H1 (cell line): ENCODE results near the gene ITGB1BP1. TPM values are rescaled to one million over a fixed set of nuclear protein-coding genes. Genes with fewer than 3 reads are reported as not detected.

Source experiments
- CTCF ChIA-PET: fragments of 300-600 bp; sonication (Branson Sonifier 250); formaldehyde crosslinking; loops from one replicate; lab custom pipeline; 2021; ENCODE audit not compliant: partially characterized antibody; lab: Charles Lee
- POLR2A ChIA-PET: fragments of 300-600 bp; sonication (Branson Sonifier 250); formaldehyde crosslinking; loops from one replicate; lab custom pipeline; 2021; ENCODE audit warnings: inconsistent platforms; ENCODE audit not compliant: partially characterized antibody; lab: Charles Lee
- DNase-seq, 2 experiments: peaks; one replicate each; pipeline versions ENCODE4 v3.0.0 to v3.0.0-alpha.2; 2010 to 2022; ENCODE audit warnings: low spot score in 2 of 2, low read depth in 1 of 2, mixed read lengths in 1 of 2
- FAIRE-seq: peaks from 2 replicates; lab custom pipeline; 2011; peaks lifted over from hg19 to GRCh38; lab: Jason Lieb, UNC
- H2AFZ ChIP-seq: 2 replicates; pipeline ENCODE4 v1.8.1; 2012; ENCODE audit warnings: low read length, inconsistent platforms
- H2AK5ac ChIP-seq: 2 replicates; pipeline ENCODE4 v1.6.1; 2013; ENCODE audit warnings: low read depth, low read length
- H2BK120ac ChIP-seq: replicated peaks from 2 replicates; pipeline ENCODE3; 2013; ENCODE audit warnings: low read depth, low read length, inconsistent platforms
- H2BK12ac ChIP-seq: 2 replicates; pipeline ENCODE4 v1.6.1; 2013; ENCODE audit warnings: low read depth, low read length
- H2BK15ac ChIP-seq: 2 replicates; pipeline ENCODE4 v1.6.1; 2013; ENCODE audit warnings: low read length
- H2BK20ac ChIP-seq: 2 replicates; pipeline ENCODE4 v1.6.1; 2013; ENCODE audit warnings: low read length
- H2BK5ac ChIP-seq: 2 replicates; pipeline ENCODE4 v1.6.1; 2013; ENCODE audit warnings: low read depth, low read length
- H3K14ac ChIP-seq: 2 replicates; pipeline ENCODE4 v1.6.1; 2013; ENCODE audit warnings: inconsistent platforms; ENCODE audit not compliant: insufficient read length
- H3K18ac ChIP-seq: 2 replicates; pipeline ENCODE4 v1.6.1; 2013; ENCODE audit warnings: low read length; ENCODE audit errors: extremely low read depth
- H3K23ac ChIP-seq: 2 replicates; pipeline ENCODE4 v1.6.1; 2013; ENCODE audit warnings: inconsistent platforms; ENCODE audit not compliant: insufficient read length
- H3K23me2 ChIP-seq: 2 replicates; pipeline ENCODE4 v1.6.1; 2013; ENCODE audit warnings: low read depth, low read length
- H3K27ac ChIP-seq: 2 replicates; pipeline ENCODE4 v1.6.1; 2011; ENCODE audit warnings: low read depth, low read length, inconsistent platforms
- H3K27me3 ChIP-seq, 4 experiments: replicated peaks in 1 of 4; 1 replicate in 1 of 4; 2 replicates in 3 of 4; pipeline versions ENCODE4 v1.6.1 to v1.8.1; 2011 to 2013; ENCODE audit warnings: low read length in 3 of 4, mild to moderate bottlenecking in 3 of 4, inconsistent platforms in 2 of 4, mixed read lengths in 2 of 4, moderate library complexity in 1 of 4; ENCODE audit not compliant: control insufficient read depth in 3 of 4, insufficient read depth in 3 of 4; ENCODE audit errors: extremely low read depth in 1 of 4
- H3K36me3 ChIP-seq, 4 experiments: 2 replicates each; pipeline versions ENCODE4 v1.6.1 to v1.8.1; 2011 to 2013; ENCODE audit warnings: mild to moderate bottlenecking in 4 of 4, low read length in 3 of 4, moderate library complexity in 2 of 4, control low read depth in 1 of 4, inconsistent platforms in 1 of 4; ENCODE audit not compliant: insufficient read depth in 4 of 4, control insufficient read depth in 2 of 4
- H3K4ac ChIP-seq: replicated peaks from 2 replicates; pipeline ENCODE3; 2013; ENCODE audit warnings: low read length, low read depth, mixed read lengths, inconsistent platforms; ENCODE audit not compliant: insufficient read length
- H3K4me1 ChIP-seq, 4 experiments: replicated peaks in 1 of 4; 1 replicate in 1 of 4; 2 replicates in 3 of 4; pipeline versions ENCODE4 v1.6.1 to v1.8.1; 2011 to 2013; ENCODE audit warnings: low read length in 3 of 4, inconsistent platforms in 2 of 4, mixed read lengths in 1 of 4; ENCODE audit not compliant: insufficient read depth in 4 of 4, control insufficient read depth in 3 of 4
- H3K4me2 ChIP-seq, 2 experiments: 2 replicates each; pipeline versions ENCODE4 v1.6.1 to v1.8.1; 2011 to 2013; ENCODE audit warnings: low read depth in 2 of 2, low read length in 2 of 2, control low read depth in 1 of 2, inconsistent platforms in 1 of 2, mild to moderate bottlenecking in 1 of 2; ENCODE audit not compliant: insufficient read depth in 1 of 2
- H3K4me3 ChIP-seq, 4 experiments: fragments of 200-600, 300-600 bp in 1 of 4; sonication (generic), shearing (Covaris generic), sonication (Bioruptor Twin) in 1 of 4; 2 replicates each; pipeline versions ENCODE4 v1.5.1 to v1.8.1; 2011 to 2016; ENCODE audit warnings: low read length in 4 of 4, low read depth in 3 of 4, control low read depth in 2 of 4, inconsistent platforms in 2 of 4, mild to moderate bottlenecking in 2 of 4, mixed read lengths in 1 of 4, moderate library complexity in 1 of 4; ENCODE audit not compliant: insufficient read depth in 2 of 4; ENCODE audit errors: extremely low read depth in 1 of 4
- H3K56ac ChIP-seq: replicated peaks from 2 replicates; pipeline ENCODE3; 2013; ENCODE audit warnings: low read depth, mild to moderate bottlenecking, mixed read lengths, low read length, inconsistent platforms; ENCODE audit not compliant: insufficient read length
- H3K79me1 ChIP-seq: 2 replicates; pipeline ENCODE4 v1.6.1; 2013; ENCODE audit warnings: low read depth, low read length, control low read depth
- H3K79me2 ChIP-seq, 2 experiments: 2 replicates each; pipeline versions ENCODE4 v1.6.1 to v1.8.1; 2012 to 2013; ENCODE audit warnings: low read length in 2 of 2, mild to moderate bottlenecking in 2 of 2, inconsistent platforms in 1 of 2; ENCODE audit not compliant: insufficient read depth in 2 of 2, control insufficient read depth in 1 of 2
- H3K9ac ChIP-seq, 4 experiments: replicated peaks in 1 of 4; 1 replicate in 1 of 4; 2 replicates in 3 of 4; pipeline versions ENCODE4 v1.6.1 to v1.8.1; 2011 to 2013; ENCODE audit warnings: low read depth in 3 of 4, low read length in 3 of 4, control low read depth in 2 of 4, mild to moderate bottlenecking in 2 of 4, moderate library complexity in 2 of 4, inconsistent platforms in 1 of 4; ENCODE audit errors: extremely low read depth in 1 of 4
- H3K9me3 ChIP-seq, 2 experiments: 2 replicates each; pipeline versions ENCODE4 v1.6.1 to v1.8.1; 2012 to 2013; ENCODE audit warnings: mild to moderate bottlenecking in 2 of 2, moderate library complexity in 2 of 2, control low read depth in 1 of 2, inconsistent platforms in 1 of 2, low read depth in 1 of 2, low read length in 1 of 2, mixed read lengths in 1 of 2; ENCODE audit not compliant: insufficient read depth in 2 of 2
- H4K20me1 ChIP-seq, 2 experiments: replicated peaks in 1 of 2; 2 replicates each; pipeline versions ENCODE3 to v1.8.1; 2011 to 2013; ENCODE audit warnings: inconsistent platforms in 2 of 2, low read length in 2 of 2, mild to moderate bottlenecking in 1 of 2; ENCODE audit not compliant: insufficient read depth in 2 of 2, control insufficient read depth in 1 of 2
- H4K5ac ChIP-seq: 2 replicates; pipeline ENCODE4 v1.6.1; 2013; ENCODE audit warnings: low read length, low read depth, mixed read lengths, inconsistent platforms; ENCODE audit not compliant: insufficient read length
- H4K8ac ChIP-seq: 2 replicates; pipeline ENCODE4 v1.8.0; 2013; ENCODE audit warnings: mild to moderate bottlenecking, moderate library complexity, low read length, inconsistent platforms; ENCODE audit not compliant: insufficient read depth; ENCODE audit errors: extremely low read depth
- H4K91ac ChIP-seq: replicated peaks from 2 replicates; pipeline ENCODE3; 2013; ENCODE audit warnings: low read length, mixed read lengths, inconsistent platforms; ENCODE audit not compliant: insufficient read length
- CBX5 ChIP-seq: fragments of 300-800, 300-1000 bp; sonication (generic); IDR thresholded peaks from 2 replicates; pipeline ENCODE4 v1.7.1; 2016; ENCODE audit warnings: antibody characterized with exemption, low read length, low read depth
- CHD2 ChIP-seq: IDR thresholded peaks from 2 replicates; pipeline ENCODE4 v1.6.1; 2012; ENCODE audit warnings: low read length, improper control_type of control experiment
- HDAC2 ChIP-seq, 2 experiments: fragments of 300-600 bp in 1 of 2; sonication (generic) in 1 of 2; IDR thresholded peaks; 2 replicates each; pipeline ENCODE4 v1.6.1; 2011 to 2012; ENCODE audit warnings: low read depth in 2 of 2, low read length in 2 of 2, mild to moderate bottlenecking in 2 of 2, moderate library complexity in 2 of 2, borderline replicate concordance in 1 of 2, inconsistent platforms in 1 of 2
- KDM1A ChIP-seq: fragments of 200-600, 300-600 bp; sonication (generic); IDR thresholded peaks from 2 replicates; pipeline ENCODE4 v1.7.1; 2016; ENCODE audit warnings: mild to moderate bottlenecking, low read length, borderline replicate concordance
- MAFK ChIP-seq: IDR thresholded peaks from 2 replicates; pipeline ENCODE4 v1.6.1; 2012; ENCODE audit warnings: low read depth, mild to moderate bottlenecking, improper control_type of control experiment, low read length
- RAD21 ChIP-seq, 2 experiments: IDR thresholded peaks in 1 of 2; conservative IDR thresholded peaks in 1 of 2; 2 replicates each; pipeline ENCODE4 v1.6.1; 2011; ENCODE audit warnings: low read depth in 2 of 2, low read length in 2 of 2, improper control_type of control experiment in 1 of 2, inconsistent platforms in 1 of 2, mild to moderate bottlenecking in 1 of 2, moderate library complexity in 1 of 2
- RFX5 ChIP-seq: IDR thresholded peaks from 2 replicates; pipeline ENCODE4 v1.6.1; 2011; ENCODE audit warnings: low read depth, low read length, improper control_type of control experiment, borderline replicate concordance
- RNF2 ChIP-seq: fragments of 200-900, 300-1000 bp; sonication (generic); IDR thresholded peaks from 2 replicates; pipeline ENCODE4 v1.7.1; 2016; ENCODE audit warnings: borderline replicate concordance, low read depth, mild to moderate bottlenecking, antibody characterized with exemption, low read length; ENCODE audit not compliant: poor library complexity, severe bottlenecking; ENCODE audit errors: missing control alignments
- SIX5 ChIP-seq: IDR thresholded peaks from 2 replicates; pipeline ENCODE4 v1.6.1; 2011; ENCODE audit warnings: mild to moderate bottlenecking, low read depth, low read length
- SUZ12 ChIP-seq: fragments of 200-600 bp; sonication (generic); IDR thresholded peaks from 2 replicates; pipeline ENCODE4 v1.6.1; 2012; ENCODE audit warnings: mild to moderate bottlenecking, inconsistent platforms, low read length, moderate library complexity, mixed read lengths
- TEAD4 ChIP-seq: IDR thresholded peaks from 2 replicates; pipeline ENCODE4 v1.6.1; 2012; ENCODE audit warnings: low read depth, low read length, inconsistent platforms, mixed read lengths
- YY1 ChIP-seq: IDR thresholded peaks from 2 replicates; pipeline ENCODE4 v1.6.1; 2011; ENCODE audit warnings: low read depth, mild to moderate bottlenecking, low read length
- WGBS, 2 experiments: shearing (Covaris generic) in 1 of 2; methylation state at CpG; one replicate each; pipeline versions ENCODE4 v1.1.6 to v1.1.7; 2013 to 2015; ENCODE audit warnings: low lambda C conversion rate in 2 of 2, mixed read lengths in 2 of 2, inconsistent platforms in 1 of 2, low coverage in 1 of 2, missing lambda C conversion rate in 1 of 2; ENCODE audit not compliant: insufficient replicate concordance in 2 of 2, insufficient coverage in 1 of 2, insufficient read length in 1 of 2; ENCODE audit errors: extremely low coverage in 1 of 2, missing lambda C conversion rate in 1 of 2; 5-methylcytosine and 5-hydroxymethylcytosine counted together
- polyA plus RNA-seq, 7 experiments: library from polyadenylated mRNA; depleted of rRNA in 3 of 7; stranded (reverse) in 5 of 7; unstranded in 2 of 7; fragments of >200 nt in 5 of 7; fragments of 200-250 nt in 2 of 7; gene quantifications; 1 replicate in 5 of 7; 2 replicates in 1 of 7; 4 replicates in 1 of 7; pipeline versions ENCODE4 v1.2.1 to v1.2.3, GENCODE V29; 2011 to 2013; ENCODE audit warnings: missing spikeins in 2 of 7, mixed read lengths in 2 of 7
- total RNA-seq: library from RNA; stranded (reverse); fragmentation: NEBNext Ultra II Directional; extraction: Animal tissue kit (Norgen Biotek cat#: 25700); gene quantifications from 2 replicates; pipeline ENCODE4 v1.2.1, GENCODE V29; 2021

Gene ITGB1BP1
- total and polyA plus RNA-seq, 2 of the 8 experiments (the other 6 are each of a cell fraction or from before 2014, with no cell fraction given) = 16.1 to 45.4 TPM

DNA sequence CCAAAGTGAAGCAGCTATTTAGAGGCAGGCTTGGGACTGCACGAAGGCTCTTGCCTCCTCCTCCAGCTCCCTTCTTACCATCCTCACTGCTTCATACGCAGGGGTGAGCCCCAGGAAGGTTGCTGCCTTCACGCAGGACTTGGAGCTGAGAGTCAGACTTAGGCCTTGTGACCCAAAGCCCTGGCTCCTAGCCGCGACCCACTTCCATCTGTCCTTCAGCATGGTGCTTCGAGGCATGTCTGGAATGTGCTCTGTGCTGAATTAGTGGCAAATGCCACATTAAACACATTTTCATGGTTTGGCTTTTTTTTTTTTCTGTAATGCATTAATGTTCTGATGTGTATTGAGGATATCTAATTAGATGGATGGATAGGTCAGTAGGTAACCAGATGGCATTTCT, 37.5 kb downstream of the ITGB1BP1 start:
- peaks cover 0 to 3% of the 10 kb centered on the region in 2 experiments for H4K20me1 ChIP-seq
- CTCF ChIA-PET = interaction anchor here (0.5 to 4.1 kb wide), 5 partner anchors 11 to 225 kb away, joined by 3 to 17 read pairs (median 4); no protein-coding TSS in a partner anchor
- no peaks in the 10 kb centered on the region for H3K23me2 ChIP-seq
- no peak overlapping the region for H3K4me3 ChIP-seq
- no peaks in the 10 kb centered on the region for H3K27me3 ChIP-seq
- H4K5ac ChIP-seq = no peak overlapping the region
- DNase-seq (no peak), FAIRE-seq (no peak)
- H2BK12ac ChIP-seq = no peak overlapping the region
- no peak overlapping the region for H3K27ac ChIP-seq
- no peak overlapping the region for H2BK20ac ChIP-seq
- H3K4me1 ChIP-seq = peaks cover 0 to 2% (median 0%) of the 10 kb centered on the region in 4 experiments; a peak in 1 of 7 replicates
- H2BK5ac ChIP-seq = no peak overlapping the region
- no peak overlapping the region for H2AFZ ChIP-seq
- H3K9me3 ChIP-seq = no peaks in the 10 kb centered on the region
- H2BK15ac ChIP-seq = no peak overlapping the region
- H3K56ac ChIP-seq = no peak overlapping the region
- no peak overlapping the region for H2AK5ac ChIP-seq
- TF ChIP-seq YY1 (no peak), MAFK (no peak), KDM1A (no peak), SIX5 (no peak), CBX5 (no peak), TEAD4 (no peak), HDAC2 (IDR thresholded peaks at IDR 0.05; ENCODE audit: borderline replicate concordance in 1 of 2, low read depth in 2 of 2, low read length in 2 of 2) (no peak), RNF2 (no peak), RAD21 (IDR thresholded peaks at IDR 0.05 in 1 of 2, conservative IDR thresholded peaks at IDR 0.05 in 1 of 2; ENCODE audit: low read depth in 2 of 2, low read length in 2 of 2) (no peak), RFX5 (no peak), SUZ12 (no peak), CHD2 (no peak)
- H3K18ac ChIP-seq = no peak overlapping the region
- H3K14ac ChIP-seq = no peak overlapping the region
- H4K91ac ChIP-seq = no peak overlapping the region
- no peak overlapping the region for H3K23ac ChIP-seq
- POLR2A ChIA-PET = no interaction called here
- peaks cover 2 to 8% (median 3%) of the 10 kb centered on the region in 4 experiments; a peak in 4 of 8 replicates for H3K36me3 ChIP-seq
- H2BK120ac ChIP-seq = no peak overlapping the region
- H4K8ac ChIP-seq = no peak overlapping the region
- H3K9ac ChIP-seq = no peak overlapping the region
- H3K4ac ChIP-seq = no peak overlapping the region
- no peak overlapping the region for H3K4me2 ChIP-seq
- no peaks in the 10 kb centered on the region for H3K79me1 ChIP-seq
- no peaks in the 10 kb centered on the region for H3K79me2 ChIP-seq
- 93% methylated on average over 6 of the region's 6 CpGs; no CpG with 5 or more reads in 1 of the 2 experiments for WGBS, 2 experiments
